ENCODE data around the gene MSLN.
A peak's percentile ranks its signal among the peaks of the same experiment; 100 is the strongest.

DNA sequence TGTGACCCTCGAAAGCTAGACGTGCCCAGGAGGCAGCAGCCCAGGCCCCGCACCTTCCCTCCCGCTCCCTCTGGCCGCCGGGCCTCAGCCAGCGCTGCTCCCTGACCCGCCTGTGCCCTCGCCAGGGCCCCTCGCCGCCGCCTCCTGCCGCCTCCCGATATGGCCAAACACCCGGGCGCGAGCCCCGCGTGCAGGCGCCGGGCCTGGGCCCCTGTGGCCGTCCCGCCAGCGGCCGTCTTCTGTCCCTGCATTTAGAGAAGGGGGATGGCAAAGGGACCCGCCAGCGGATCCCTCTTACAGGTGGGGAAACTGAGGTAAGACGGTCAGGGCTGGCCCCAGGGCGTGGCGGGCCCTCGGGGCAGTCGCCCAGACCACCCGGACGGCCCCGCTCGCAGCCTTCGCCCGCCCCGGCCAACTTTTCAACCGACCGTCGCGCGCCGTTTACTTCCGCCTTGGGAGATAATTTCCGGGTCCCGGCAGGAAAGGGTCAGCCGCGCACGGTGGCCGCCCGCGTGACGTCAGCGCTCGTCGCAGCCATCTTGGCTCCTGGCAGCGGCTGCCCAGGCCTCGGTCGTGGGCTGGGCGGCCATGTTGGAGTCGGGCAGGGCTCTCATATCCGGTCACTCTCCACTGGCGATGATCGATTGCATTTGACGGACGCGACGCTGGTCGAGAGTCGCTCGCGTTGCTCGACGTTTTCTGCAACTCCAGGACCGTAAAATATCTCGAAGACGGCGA, 47.0 kb downstream of the MSLN start:
- TF ChIP-seq, protein P1, sequence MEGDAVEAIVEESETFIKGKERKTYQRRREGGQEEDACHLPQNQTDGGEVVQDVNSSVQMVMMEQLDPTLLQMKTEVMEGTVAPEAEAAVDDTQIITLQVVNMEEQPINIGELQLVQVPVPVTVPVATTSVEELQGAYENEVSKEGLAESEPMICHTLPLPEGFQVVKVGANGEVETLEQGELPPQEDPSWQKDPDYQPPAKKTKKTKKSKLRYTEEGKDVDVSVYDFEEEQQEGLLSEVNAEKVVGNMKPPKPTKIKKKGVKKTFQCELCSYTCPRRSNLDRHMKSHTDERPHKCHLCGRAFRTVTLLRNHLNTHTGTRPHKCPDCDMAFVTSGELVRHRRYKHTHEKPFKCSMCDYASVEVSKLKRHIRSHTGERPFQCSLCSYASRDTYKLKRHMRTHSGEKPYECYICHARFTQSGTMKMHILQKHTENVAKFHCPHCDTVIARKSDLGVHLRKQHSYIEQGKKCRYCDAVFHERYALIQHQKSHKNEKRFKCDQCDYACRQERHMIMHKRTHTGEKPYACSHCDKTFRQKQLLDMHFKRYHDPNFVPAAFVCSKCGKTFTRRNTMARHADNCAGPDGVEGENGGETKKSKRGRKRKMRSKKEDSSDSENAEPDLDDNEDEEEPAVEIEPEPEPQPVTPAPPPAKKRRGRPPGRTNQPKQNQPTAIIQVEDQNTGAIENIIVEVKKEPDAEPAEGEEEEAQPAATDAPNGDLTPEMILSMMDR (IDR thresholded peaks at IDR 0.05): peak in 2 of 6 experiments; percentile 17 to 20
- TF ChIP-seq EP300 (IDR thresholded peaks at IDR 0.05) (no peak), POLR2AphosphoS5 (IDR thresholded peaks at IDR 0.05) (peak; percentile 87 to 92)

Measured in upper lobe of left lung (tissue), 4 donors.